Hepatic stellate cell (primary cell): ENCODE results near the gene ATPAF2.

ENCODE experiments used
- DNase-seq: peaks from one replicate; pipeline ENCODE4 v3.0.0; 2011; ENCODE audit warnings: low spot score

Gene ATPAF2

GRCh38 chr17:17985555-17985954 lies 53.4 kb downstream of the ATPAF2 start:
- DNase-seq: no peak

- no peak for DNase-seq
Measured at GRCh38 chr17:17985153-17985552, 53.8 kb downstream of the ATPAF2 start.

- no peak for DNase-seq
Measured at GRCh38 chr17:17983776-17984175, 55.2 kb downstream of the ATPAF2 start.

GRCh38 chr17:17983376-17983775 lies 55.6 kb downstream of the ATPAF2 start:
- DNase-seq: no peak

GRCh38 chr17:17982801-17983200 lies 56.2 kb downstream of the ATPAF2 start:
- no peak for DNase-seq

GRCh38 chr17:17981330-17981729 lies 57.6 kb downstream of the ATPAF2 start:
- no peak for DNase-seq

GRCh38 chr17:17979778-17980177 lies 59.2 kb downstream of the ATPAF2 start:
- DNase-seq: no peak

GRCh38 chr17:17978481-17979424 lies 60.2 kb downstream of the ATPAF2 start:
- DNase-seq: no peak

- no peak for DNase-seq
Measured at GRCh38 chr17:17976931-17977570, 61.9 kb downstream of the ATPAF2 start.

- no peak for DNase-seq
Measured at GRCh38 chr17:17975436-17975835, 63.5 kb downstream of the ATPAF2 start.

GRCh38 chr17:17972952-17973254 lies 66.1 kb downstream of the ATPAF2 start:
- no peak for DNase-seq

- peak; percentile 100 for DNase-seq
Measured at GRCh38 chr17:17972126-17972951, 66.6 kb downstream of the ATPAF2 start, which contains the start of the genes DRC3 and TOM1L2. DRC3 (plus strand) TSS chr17:17972862; CDS start chr17:17977599, 4,737 bp downstream. TOM1L2 (minus strand) TSS chr17:17972400; CDS start chr17:17972313, 87 bp downstream.

- DNase-seq: peak; percentile 49
Measured at GRCh38 chr17:17971431-17972125, 67.4 kb downstream of the ATPAF2 start.

- DNase-seq: no peak
Measured at GRCh38 chr17:17970699-17971430, 68.1 kb downstream of the ATPAF2 start.
